Measurements from ENCODE around the gene PHLDB3. TPM values are rescaled to one million over a fixed set of nuclear protein-coding genes. Genes with fewer than 3 reads are reported as not detected.
"Not testable (repeated sequence)": the region's sequence is repeated elsewhere in the genome, so short reads cannot be mapped to it uniquely, and the experiment has no call there.

PHLDB3 gene
- polyA plus RNA-seq, 2 of the 4 experiments (the other 2 are of a cell fraction): 5.5 to 12.0 TPM

DNA sequence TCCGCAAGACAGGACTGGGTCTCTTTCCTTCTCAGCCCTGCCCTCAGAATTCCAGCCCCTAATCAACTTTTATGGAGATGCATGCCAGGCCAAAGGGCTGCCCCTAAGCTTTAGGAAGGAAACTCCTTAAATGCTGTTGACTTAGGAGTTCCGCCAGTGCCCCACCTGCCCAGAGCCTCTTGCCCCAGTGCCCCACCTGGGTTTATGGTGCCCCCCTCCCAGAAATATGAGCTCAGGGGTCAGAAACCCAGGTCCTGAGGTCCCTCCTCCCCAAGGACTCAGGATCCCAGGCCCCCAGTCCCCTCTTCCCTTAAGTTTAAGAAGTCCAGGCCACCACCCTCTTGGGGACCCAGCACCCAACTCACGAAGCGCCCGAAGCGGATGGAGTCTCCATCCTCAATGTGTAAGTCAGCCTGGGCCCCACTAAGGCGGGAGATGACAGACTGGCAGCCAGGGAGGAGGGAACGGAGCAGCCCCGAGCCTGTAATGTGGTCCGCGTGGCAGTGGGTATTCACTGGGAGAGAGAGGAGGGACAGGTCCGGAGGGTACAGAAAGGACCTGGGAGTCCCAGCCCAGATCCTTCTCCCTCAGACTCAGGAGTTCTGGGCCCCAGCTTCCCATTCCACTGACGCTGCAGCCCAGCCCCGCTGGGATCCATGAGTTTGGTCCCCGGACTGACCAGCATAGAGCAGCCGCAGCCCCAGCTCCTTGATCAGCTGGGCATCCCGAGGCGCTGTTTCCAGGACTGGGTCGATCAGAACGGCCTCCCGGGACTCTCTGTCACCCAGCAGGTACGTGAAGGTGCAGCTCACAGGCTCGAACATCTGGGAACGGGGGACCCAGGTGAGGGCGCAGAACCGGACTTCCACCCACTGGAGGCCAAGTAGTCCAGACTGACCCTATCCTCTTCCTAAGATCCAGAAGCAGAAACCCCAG is 21.6 kb upstream of the PHLDB3 start:
- no peak for TF ChIP-seq TP53 (CRISPR knock-in tag; IDR thresholded peaks at IDR 0.05)
- TF ChIP-seq, protein P1, sequence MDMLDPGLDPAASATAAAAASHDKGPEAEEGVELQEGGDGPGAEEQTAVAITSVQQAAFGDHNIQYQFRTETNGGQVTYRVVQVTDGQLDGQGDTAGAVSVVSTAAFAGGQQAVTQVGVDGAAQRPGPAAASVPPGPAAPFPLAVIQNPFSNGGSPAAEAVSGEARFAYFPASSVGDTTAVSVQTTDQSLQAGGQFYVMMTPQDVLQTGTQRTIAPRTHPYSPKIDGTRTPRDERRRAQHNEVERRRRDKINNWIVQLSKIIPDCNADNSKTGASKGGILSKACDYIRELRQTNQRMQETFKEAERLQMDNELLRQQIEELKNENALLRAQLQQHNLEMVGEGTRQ (IDR thresholded peaks at IDR 0.05): no peak
- no peak for TF ChIP-seq MAZ (IDR thresholded peaks at IDR 0.05; ENCODE audit: borderline replicate concordance, low read depth, low read length)
- no peak for TF ChIP-seq REST (IDR thresholded peaks at IDR 0.05)
- no peak for TF ChIP-seq BHLHE40 (IDR thresholded peaks at IDR 0.05; ENCODE audit: low read depth, low read length)
- TF ChIP-seq HES2 (IDR thresholded peaks at IDR 0.05): no peak
- no peak for TF ChIP-seq SMC3 (IDR thresholded peaks at IDR 0.05)
- no peak for TF ChIP-seq HOXB5 (CRISPR knock-in tag; IDR thresholded peaks at IDR 0.05)
- TF ChIP-seq NR3C1 (IDR thresholded peaks at IDR 0.05): no peak
- no peak for TF ChIP-seq EHMT2 (IDR thresholded peaks at IDR 0.05; ENCODE audit: low read depth)
- TF ChIP-seq JUN (IDR thresholded peaks at IDR 0.05): no peak
- TF ChIP-seq FOSB (CRISPR knock-in tag; IDR thresholded peaks at IDR 0.05): no peak
- TF ChIP-seq RARB (CRISPR knock-in tag; IDR thresholded peaks at IDR 0.05): no peak
- TF ChIP-seq ESRRA (IDR thresholded peaks at IDR 0.05; ENCODE audit: borderline replicate concordance, low read length): no peak
- TF ChIP-seq RNF2 (IDR thresholded peaks at IDR 0.05; ENCODE audit: borderline replicate concordance, low read depth): no peak
- TF ChIP-seq, protein P2, sequence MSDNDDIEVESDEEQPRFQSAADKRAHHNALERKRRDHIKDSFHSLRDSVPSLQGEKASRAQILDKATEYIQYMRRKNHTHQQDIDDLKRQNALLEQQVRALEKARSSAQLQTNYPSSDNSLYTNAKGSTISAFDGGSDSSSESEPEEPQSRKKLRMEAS (IDR thresholded peaks at IDR 0.05): no peak; the same call in 1 of the 2 replicates
- H3K4me1 ChIP-seq: peaks cover 30% of the 10 kb centered on the region
- POLR2A ChIA-PET: interaction anchor here (0.5 to 1.6 kb wide), 3 partner anchors 22 to 62 kb away, joined by 3 to 5 read pairs (median 4); no protein-coding TSS in a partner anchor
- no peaks in the 10 kb centered on the region for H3K9me3 ChIP-seq
- H3K4me2 ChIP-seq: peak overlapping the region; percentile 80
- CTCF ChIA-PET: interaction anchor here (1.0 to 12.2 kb wide), 11 partner anchors 13 to 135 kb away, joined by 3 to 462 read pairs (median 5); partner anchors contain the start of genes IRGQ, PHLDB3 and ZNF576
- peak overlapping the region; percentile 79 to 90 for H3K27ac ChIP-seq
- ATAC-seq: peak; percentile 60 to 65
- no peak for FAIRE-seq
- WGBS (ENCODE audit: missing lambda C conversion rate): 2% methylated on average over 26 of the region's 26 CpGs
- peak overlapping the region; percentile 90 for H3K4me3 ChIP-seq
- no peak for DNase-seq (ENCODE audit: low read depth in 1 of 2, low spot score in 1 of 2)

- Histone ChIP-seq H3K4me1 (peaks cover 30% of the 10 kb centered on the region), H3K9me3 (no peaks in the 10 kb centered on the region), H3K4me3 (peak overlapping the region; percentile 90), H3K4me2 (peak overlapping the region; percentile 80), H3K27ac (peak overlapping the region; percentile 79 to 90)
- TF ChIP-seq CBX8 (IDR thresholded peaks at IDR 0.05) (no peak), CEBPB (IDR thresholded peaks at IDR 0.05) (peak; percentile 26 to 41; a peak in 2 of 4 replicates), KDM5A (IDR thresholded peaks at IDR 0.05) (no peak), HES2 (IDR thresholded peaks at IDR 0.05) (no peak)
- TF ChIP-seq, protein P3, sequence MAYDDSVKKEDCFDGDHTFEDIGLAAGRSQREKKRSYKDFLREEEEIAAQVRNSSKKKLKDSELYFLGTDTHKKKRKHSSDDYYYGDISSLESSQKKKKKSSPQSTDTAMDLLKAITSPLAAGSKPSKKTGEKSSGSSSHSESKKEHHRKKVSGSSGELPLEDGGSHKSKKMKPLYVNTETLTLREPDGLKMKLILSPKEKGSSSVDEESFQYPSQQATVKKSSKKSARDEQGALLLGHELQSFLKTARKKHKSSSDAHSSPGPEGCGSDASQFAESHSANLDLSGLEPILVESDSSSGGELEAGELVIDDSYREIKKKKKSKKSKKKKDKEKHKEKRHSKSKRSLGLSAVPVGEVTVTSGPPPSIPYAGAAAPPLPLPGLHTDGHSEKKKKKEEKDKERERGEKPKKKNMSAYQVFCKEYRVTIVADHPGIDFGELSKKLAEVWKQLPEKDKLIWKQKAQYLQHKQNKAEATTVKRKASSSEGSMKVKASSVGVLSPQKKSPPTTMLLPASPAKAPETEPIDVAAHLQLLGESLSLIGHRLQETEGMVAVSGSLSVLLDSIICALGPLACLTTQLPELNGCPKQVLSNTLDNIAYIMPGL (CRISPR knock-in tag; IDR thresholded peaks at IDR 0.05; ENCODE audit: borderline replicate concordance): no peak
- CTCF ChIA-PET: interaction anchor here (0.6 to 12.2 kb wide), 18 partner anchors 7 to 220 kb away, joined by 3 to 462 read pairs (median 4); partner anchors contain the start of genes IRGQ, PHLDB3, ZNF575 and ZNF576
- 15% methylated on average over 12 of the region's 12 CpGs for WGBS (ENCODE audit: missing lambda C conversion rate)
- ATAC-seq (peak; percentile 50 to 66), FAIRE-seq (peak; percentile 65), DNase-seq (ENCODE audit: low read depth in 1 of 2, low spot score in 1 of 2) (peak; percentile 71 to 85)
- POLR2A ChIA-PET: interaction anchor here (0.5 to 1.6 kb wide), 2 partner anchors 21 to 61 kb away, joined by 3 to 5 read pairs; no protein-coding TSS in a partner anchor
Measured at GRCh38 chr19:43524922-43525835, 20.6 kb upstream of the PHLDB3 start.

- H3K4me3 ChIP-seq; ATAC-seq; DNase-seq (ENCODE audit: low read depth in 1 of 2, low spot score in 1 of 2); H3K27ac ChIP-seq; H3K4me2 ChIP-seq; H3K9me3 ChIP-seq; POLR2A ChIA-PET; FAIRE-seq: not testable (repeated sequence)
- peaks cover 30% of the 10 kb centered on the region for H3K4me1 ChIP-seq
- CTCF ChIA-PET: interaction anchor here (0.6 to 12.2 kb wide), 8 partner anchors 9 to 98 kb away, joined by 3 to 462 read pairs (median 6); partner anchors contain the start of genes IRGQ, ZNF575 and ZNF576
- WGBS (ENCODE audit: missing lambda C conversion rate): 98% methylated on average over 8 of the region's 8 CpGs
Measured at GRCh38 chr19:43523696-43524095, 19.1 kb upstream of the PHLDB3 start.
